ENCODE results near the gene SPEG. TPM values are rescaled to one million over a fixed set of nuclear protein-coding genes. Genes with fewer than 3 reads are reported as not detected.

The SPEG gene
- total RNA-seq, 1 donor from 2014 or later: 5.6 TPM

DNA sequence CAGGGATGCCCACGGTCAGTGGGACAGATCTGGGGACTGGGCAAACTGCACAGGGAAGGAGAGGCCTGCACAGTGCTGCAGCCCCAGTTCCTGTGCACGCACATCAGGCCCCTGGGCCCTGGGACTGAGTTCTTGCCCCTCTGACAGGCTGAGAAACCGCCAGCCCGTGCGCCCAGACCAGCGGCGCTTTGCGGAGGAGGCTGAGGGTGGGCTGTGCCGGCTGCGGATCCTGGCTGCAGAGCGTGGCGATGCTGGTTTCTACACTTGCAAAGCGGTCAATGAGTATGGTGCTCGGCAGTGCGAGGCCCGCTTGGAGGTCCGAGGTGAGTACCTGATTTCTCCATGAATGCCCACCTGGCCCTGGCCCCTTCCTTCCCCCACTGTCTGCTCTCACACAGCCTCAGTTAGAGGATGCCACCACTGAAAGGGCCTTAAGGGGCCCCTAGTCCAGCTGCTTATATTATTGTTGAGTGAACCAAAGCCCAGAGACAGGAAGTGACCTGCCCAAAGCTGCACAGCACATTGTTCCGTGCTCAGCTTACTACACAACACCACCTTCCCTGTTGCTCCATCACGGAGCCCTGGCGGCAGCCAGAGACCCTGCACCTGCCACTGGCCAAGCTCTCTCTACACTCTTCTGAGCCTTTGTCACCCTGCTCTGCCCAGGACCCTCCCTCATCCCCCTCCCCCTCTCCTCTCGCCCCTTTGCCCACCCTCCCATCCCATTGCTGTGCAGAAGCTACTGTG lies 29.8 kb downstream of the SPEG start:
- Mint-ChIP-seq H3K36me3 (peaks cover 2% of the 10 kb centered on the region), H3K4me3 (no peak overlapping the region), H3K4me1 (peaks cover 10% of the 10 kb centered on the region), H3K27me3 (ENCODE audit: insufficient read depth, low read depth) (peaks cover 6% of the 10 kb centered on the region), H3K9me3 (no peaks in the 10 kb centered on the region), H3K27ac (no peak overlapping the region)
- Histone ChIP-seq H3K9me3 (ENCODE audit: low read depth) (no peaks in the 10 kb centered on the region), H3K79me2 (ENCODE audit: low read depth) (no peaks in the 10 kb centered on the region), H3K27me3 (no peaks in the 10 kb centered on the region), H2AFZ (replicated peaks) (no peak overlapping the region), H3K36me3 (no peaks in the 10 kb centered on the region), H3K4me2 (no peak overlapping the region), H3K4me1 (peaks cover 19% of the 10 kb centered on the region), H3K9ac (no peak overlapping the region), H3K27ac (no peak overlapping the region), H3F3A (ENCODE audit: low read depth) (peaks cover 9% of the 10 kb centered on the region), H3K4me3 (no peak overlapping the region), H4K20me1 (ENCODE audit: low read depth) (no peaks in the 10 kb centered on the region)
- DNase-seq (ENCODE audit: low spot score): no peak
- TF ChIP-seq EZH2 (IDR thresholded peaks at IDR 0.05) (no peak), EZH2phosphoT487 (IDR thresholded peaks at IDR 0.05) (no peak)
- TF ChIP-seq, protein P1, sequence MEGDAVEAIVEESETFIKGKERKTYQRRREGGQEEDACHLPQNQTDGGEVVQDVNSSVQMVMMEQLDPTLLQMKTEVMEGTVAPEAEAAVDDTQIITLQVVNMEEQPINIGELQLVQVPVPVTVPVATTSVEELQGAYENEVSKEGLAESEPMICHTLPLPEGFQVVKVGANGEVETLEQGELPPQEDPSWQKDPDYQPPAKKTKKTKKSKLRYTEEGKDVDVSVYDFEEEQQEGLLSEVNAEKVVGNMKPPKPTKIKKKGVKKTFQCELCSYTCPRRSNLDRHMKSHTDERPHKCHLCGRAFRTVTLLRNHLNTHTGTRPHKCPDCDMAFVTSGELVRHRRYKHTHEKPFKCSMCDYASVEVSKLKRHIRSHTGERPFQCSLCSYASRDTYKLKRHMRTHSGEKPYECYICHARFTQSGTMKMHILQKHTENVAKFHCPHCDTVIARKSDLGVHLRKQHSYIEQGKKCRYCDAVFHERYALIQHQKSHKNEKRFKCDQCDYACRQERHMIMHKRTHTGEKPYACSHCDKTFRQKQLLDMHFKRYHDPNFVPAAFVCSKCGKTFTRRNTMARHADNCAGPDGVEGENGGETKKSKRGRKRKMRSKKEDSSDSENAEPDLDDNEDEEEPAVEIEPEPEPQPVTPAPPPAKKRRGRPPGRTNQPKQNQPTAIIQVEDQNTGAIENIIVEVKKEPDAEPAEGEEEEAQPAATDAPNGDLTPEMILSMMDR (IDR thresholded peaks at IDR 0.05): no peak

DNA sequence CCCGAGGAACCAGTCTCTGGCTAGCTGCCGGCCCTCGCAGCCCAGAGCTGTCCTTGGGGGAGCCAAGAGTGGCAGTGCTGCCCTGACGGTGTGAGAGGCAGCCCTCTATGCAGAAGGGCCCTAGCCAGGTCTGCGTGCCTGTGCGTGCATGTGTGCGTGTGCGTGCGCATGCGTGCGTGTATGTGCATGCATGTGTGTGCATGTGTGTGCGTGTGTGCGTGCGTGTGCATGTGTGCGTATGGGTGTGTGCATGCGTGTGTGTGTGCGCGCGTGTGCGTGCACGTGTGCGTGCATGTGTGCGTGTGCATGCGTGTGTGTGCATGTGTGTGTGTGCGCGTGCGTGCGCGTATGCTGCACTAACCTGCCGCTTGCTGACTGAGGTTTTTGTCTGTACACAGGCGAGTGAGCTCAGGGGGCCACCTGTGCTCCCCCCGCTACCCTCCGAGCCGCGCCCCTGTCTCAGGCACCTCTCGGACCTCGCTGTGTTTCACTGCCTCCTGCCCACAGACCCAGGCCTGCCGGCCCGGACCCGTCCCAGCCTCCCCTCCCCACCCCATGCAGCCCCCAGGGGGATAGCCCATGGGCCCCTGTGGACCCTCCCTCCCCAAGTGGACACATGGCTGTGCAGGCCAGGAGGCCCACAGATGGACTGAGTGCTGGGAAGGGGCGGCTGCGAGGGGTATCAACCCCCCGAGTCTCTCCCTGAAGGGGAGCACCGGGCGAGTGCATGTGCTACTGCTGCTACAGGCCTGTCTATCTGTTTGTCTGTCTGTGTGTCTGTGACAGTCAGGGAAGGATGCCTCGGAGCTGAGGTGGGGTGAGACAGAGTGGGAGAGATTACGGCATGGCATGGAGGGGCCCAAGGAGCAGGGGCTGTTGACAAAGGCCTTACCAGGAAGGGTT lies 31.3 kb downstream of the SPEG start:
- H3K27me3 Mint-ChIP-seq (ENCODE audit: insufficient read depth, low read depth): peaks cover 8% of the 10 kb centered on the region
- no peaks in the 10 kb centered on the region for H3K9me3 Mint-ChIP-seq

DNA sequence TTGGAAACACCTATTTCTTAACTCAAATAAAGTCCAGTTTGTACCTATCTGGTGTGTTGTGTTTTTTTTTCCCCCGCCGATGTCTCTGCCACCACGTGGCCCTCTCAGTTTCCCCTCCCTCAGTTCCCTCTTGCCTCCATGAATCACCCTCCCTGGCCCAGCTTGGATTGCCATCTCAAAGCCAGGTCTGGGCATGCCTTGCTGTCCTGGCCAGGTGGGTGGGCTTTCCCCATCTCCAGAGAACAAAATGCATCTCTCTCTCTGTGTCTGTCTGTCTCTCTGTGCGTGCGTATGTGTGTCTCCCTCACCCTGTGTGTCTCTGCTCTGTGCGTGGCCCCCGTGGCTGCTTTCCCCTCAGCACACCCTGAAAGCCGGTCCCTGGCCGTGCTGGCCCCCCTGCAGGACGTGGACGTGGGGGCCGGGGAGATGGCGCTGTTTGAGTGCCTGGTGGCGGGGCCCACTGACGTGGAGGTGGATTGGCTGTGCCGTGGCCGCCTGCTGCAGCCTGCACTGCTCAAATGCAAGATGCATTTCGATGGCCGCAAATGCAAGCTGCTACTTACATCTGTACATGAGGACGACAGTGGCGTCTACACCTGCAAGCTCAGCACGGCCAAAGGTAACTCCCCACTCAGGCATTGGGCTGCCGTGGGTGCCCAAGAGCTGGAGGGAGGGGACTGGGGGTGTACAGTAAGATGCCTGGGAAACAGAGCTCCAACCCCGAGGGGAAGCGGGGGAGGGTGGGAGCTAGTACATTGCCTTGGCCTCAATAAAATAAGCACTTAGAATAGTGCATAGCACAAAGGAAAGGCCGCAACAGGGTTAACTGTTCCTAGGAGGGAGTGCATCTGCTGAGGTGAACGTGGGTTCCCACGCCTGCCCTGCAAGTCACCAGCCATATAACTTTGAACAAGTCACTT lies 32.4 kb downstream of the SPEG start:
- DNase-seq (ENCODE audit: low spot score): no peak
- Histone ChIP-seq H3K27ac (no peak overlapping the region), H3K9ac (no peak overlapping the region), H3K36me3 (no peaks in the 10 kb centered on the region), H3K4me1 (no peaks in the 10 kb centered on the region), H4K20me1 (ENCODE audit: low read depth) (no peaks in the 10 kb centered on the region), H3K79me2 (ENCODE audit: low read depth) (no peaks in the 10 kb centered on the region), H3K4me3 (no peak overlapping the region), H3K9me3 (ENCODE audit: low read depth) (no peaks in the 10 kb centered on the region), H3K4me2 (no peak overlapping the region), H2AFZ (replicated peaks) (no peak overlapping the region), H3F3A (ENCODE audit: low read depth) (no peaks in the 10 kb centered on the region), H3K27me3 (no peaks in the 10 kb centered on the region)
- TF ChIP-seq, protein P1 (IDR thresholded peaks at IDR 0.05): no peak
- TF ChIP-seq EZH2 (IDR thresholded peaks at IDR 0.05) (no peak), EZH2phosphoT487 (IDR thresholded peaks at IDR 0.05) (no peak)
- Mint-ChIP-seq H3K27ac (no peak overlapping the region), H3K9me3 (peaks cover 2% of the 10 kb centered on the region), H3K27me3 (ENCODE audit: insufficient read depth, low read depth) (peaks cover 9% of the 10 kb centered on the region), H3K36me3 (peaks cover 2% of the 10 kb centered on the region), H3K4me3 (peak overlapping the region; percentile 41), H3K4me1 (peaks cover 8% of the 10 kb centered on the region)

More for the DNA sequence above, 31.3 kb downstream of the SPEG start:
- no peaks in the 10 kb centered on the region for H4K20me1 ChIP-seq (ENCODE audit: low read depth)
- no peaks in the 10 kb centered on the region for H3F3A ChIP-seq (ENCODE audit: low read depth)
- Mint-ChIP-seq H3K36me3 (peaks cover 2% of the 10 kb centered on the region), H3K4me1 (peaks cover 4% of the 10 kb centered on the region), H3K27ac (no peak overlapping the region), H3K4me3 (no peak overlapping the region)
- no peak overlapping the region for H3K27ac ChIP-seq
- H3K79me2 ChIP-seq (ENCODE audit: low read depth): no peaks in the 10 kb centered on the region
- no peak overlapping the region for H3K9ac ChIP-seq
- no peak for DNase-seq (ENCODE audit: low spot score)
- no peak overlapping the region for H3K4me3 ChIP-seq
- TF ChIP-seq, protein P1 (IDR thresholded peaks at IDR 0.05): no peak
- no peaks in the 10 kb centered on the region for H3K27me3 ChIP-seq
- H3K4me1 ChIP-seq: peaks cover 6% of the 10 kb centered on the region
- H3K4me2 ChIP-seq: no peak overlapping the region
- no peaks in the 10 kb centered on the region for H3K9me3 ChIP-seq (ENCODE audit: low read depth)
- no peak overlapping the region for H2AFZ ChIP-seq (replicated peaks)
- H3K36me3 ChIP-seq: no peaks in the 10 kb centered on the region

Measured in neural progenitor cell (in vitro differentiated cells).